PC-9 (cell line): ENCODE data around the gene NFE2L2. TPM values are rescaled to one million over a fixed set of nuclear protein-coding genes. Genes with fewer than 3 reads are reported as not detected.
"Not testable (repeated sequence)": the region's sequence is repeated elsewhere in the genome, so short reads cannot be mapped to it uniquely, and the experiment has no call there.

Experiments used
- BruUV-seq: library from RNA; stranded (reverse); fragments of 400-500 nt; replicated peaks from 2 replicates; lab custom pipeline; 2021; lab: Mats Ljungman, UMichigan
- CTCF ChIA-PET: fragments of 300-600 bp; sonication (Branson Sonifier 250); formaldehyde crosslinking; loops from one replicate; lab custom pipeline; 2022; ENCODE audit warnings: antibody characterized with exemption; lab: Charles Lee
- POLR2A ChIA-PET: fragments of 300-600 bp; sonication (Branson Sonifier 250); formaldehyde crosslinking; loops from one replicate; lab custom pipeline; 2022; ENCODE audit warnings: antibody characterized with exemption; ENCODE audit not compliant: unreplicated experiment; lab: Charles Lee
- DNase-seq, 2 experiments: peaks; one replicate each; pipeline versions ENCODE4 v3.0.0 to v3.0.0-alpha.2; 2015 to 2022; ENCODE audit warnings: mixed read lengths in 1 of 2
- H2AFZ ChIP-seq: fragments of 200-600 bp; sonication (generic); 2 replicates; pipeline ENCODE4 v1.8.1; 2017; ENCODE audit warnings: antibody characterized with exemption
- H3F3A ChIP-seq: fragments of 200-600 bp; sonication (generic); 2 replicates; pipeline ENCODE4 v1.8.1; 2017; ENCODE audit warnings: antibody characterized with exemption, mild to moderate bottlenecking, low read depth; ENCODE audit not compliant: insufficient read depth
- H3K27ac ChIP-seq: fragments of 200-600 bp; sonication (generic); 2 replicates; pipeline ENCODE4 v1.6.1; 2016; ENCODE audit warnings: mixed run types
- H3K27me3 ChIP-seq: fragments of 200-600 bp; sonication (generic); 2 replicates; pipeline ENCODE4 v1.6.1; 2016; ENCODE audit warnings: low read depth, mixed run types; ENCODE audit not compliant: insufficient read depth
- H3K36me3 ChIP-seq: fragments of 200-600 bp; sonication (generic); 2 replicates; pipeline ENCODE4 v1.6.1; 2016; ENCODE audit warnings: low read depth, mixed run types
- H3K4me1 ChIP-seq: fragments of 200-600 bp; sonication (generic); replicated peaks from 2 replicates; pipeline ENCODE4 v1.6.1; 2016; ENCODE audit warnings: mixed run types; ENCODE audit not compliant: insufficient read depth
- H3K4me2 ChIP-seq: fragments of 200-600 bp; sonication (generic); 2 replicates; pipeline ENCODE4 v1.6.1; 2017; ENCODE audit warnings: mixed run types
- H3K4me3 ChIP-seq: fragments of 200-600 bp; sonication (generic); 2 replicates; pipeline ENCODE4 v1.6.1; 2016; ENCODE audit warnings: mixed run types
- H3K79me2 ChIP-seq: fragments of 200-600 bp; sonication (generic); 2 replicates; pipeline ENCODE4 v1.6.1; 2017; ENCODE audit warnings: low read depth, mixed run types
- H3K9me2 ChIP-seq: fragments of 200-600 bp; sonication (generic); 2 replicates; pipeline ENCODE4 v1.8.1; 2017; ENCODE audit warnings: mild to moderate bottlenecking; ENCODE audit not compliant: insufficient read depth
- H3K9me3 ChIP-seq: fragments of 200-600 bp; sonication (generic); 2 replicates; pipeline ENCODE4 v1.8.1; 2016; ENCODE audit warnings: low read depth; ENCODE audit not compliant: insufficient read depth
- H4K20me1 ChIP-seq: fragments of 200-600 bp; sonication (generic); 2 replicates; pipeline ENCODE4 v1.8.1; 2017; ENCODE audit not compliant: insufficient read depth
- CTCF ChIP-seq: fragments of 200-600 bp; sonication (generic); conservative IDR thresholded peaks from 2 replicates; pipeline ENCODE4 v1.6.1; 2017; ENCODE audit warnings: mixed run types, antibody characterized with exemption, mild to moderate bottlenecking, moderate library complexity
- EZH2 ChIP-seq: fragments of 200-600 bp; sonication (generic); IDR thresholded peaks from 2 replicates; pipeline ENCODE4 v1.8.0; 2017; ENCODE audit warnings: antibody characterized with exemption, low read depth
- intact Hi-C: fragments of 100-400 bp; cut with micrococcal nuclease; formaldehyde crosslinking; loops from one replicate; pipeline ENCODE4 v1.10.0; 2022; ENCODE audit not compliant: unreplicated experiment
- total RNA-seq: library from RNA; stranded (reverse); gene quantifications from 2 replicates; pipeline ENCODE4 v1.2.3, GENCODE V29; 2021

NFE2L2 gene
- total RNA-seq, 1 experiment from 2014 or later, result 138 TPM

DNA sequence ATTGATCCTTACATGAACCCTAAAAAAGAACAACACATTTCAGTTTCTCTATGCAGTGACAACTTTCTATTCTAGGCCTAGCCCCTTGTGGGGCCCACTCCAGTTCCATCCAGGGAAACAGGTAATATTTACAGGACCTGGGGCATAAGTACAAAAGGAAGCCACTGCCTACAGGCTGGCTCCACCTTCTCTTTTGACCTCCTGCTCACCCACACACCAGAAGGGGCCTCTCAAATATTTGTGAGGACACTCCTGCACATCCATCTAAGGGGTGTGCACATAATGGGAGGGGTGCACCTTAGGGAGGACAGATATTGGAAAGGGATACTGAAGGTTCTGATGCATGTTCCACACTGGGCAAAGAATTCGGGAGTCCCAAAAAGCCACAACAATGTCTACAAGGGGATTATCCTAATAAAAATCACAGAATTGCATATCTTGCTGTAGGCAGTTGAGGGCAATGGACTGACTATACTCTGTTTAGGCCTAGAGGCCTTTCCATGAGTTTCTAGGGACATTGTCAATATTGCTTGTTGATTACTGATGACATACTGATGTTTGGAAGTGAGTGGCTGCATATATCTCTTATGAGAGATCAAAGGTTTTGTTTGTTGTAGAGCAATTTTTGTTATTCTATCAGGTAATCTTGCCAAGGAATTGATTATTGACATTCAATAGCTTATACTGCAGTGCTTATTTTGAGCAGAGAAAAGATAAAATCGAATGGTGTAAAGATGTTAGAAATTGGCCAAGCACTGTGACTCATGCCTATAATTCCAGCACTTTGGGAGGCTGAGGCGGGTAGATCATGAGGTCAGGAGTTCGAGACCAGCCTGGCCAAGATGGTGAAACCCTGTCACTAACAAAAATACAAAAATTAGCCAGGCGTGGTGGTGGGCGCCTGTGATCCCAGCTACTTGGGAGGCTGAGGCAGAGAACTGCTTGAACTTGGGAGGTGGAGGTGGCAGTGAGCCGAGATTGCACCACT, 75.8 kb downstream of the NFE2L2 start:
- H4K20me1 ChIP-seq, result no peaks in the 10 kb centered on the region
- H3K27me3 ChIP-seq, result no peaks in the 10 kb centered on the region
- no peak for TF ChIP-seq EZH2
- TF ChIP-seq CTCF, result no peak
- ChIA-PET POLR2A (interaction anchor here (0.7 kb wide), 1 partner anchor 77 kb away, joined by 4 read pairs; no protein-coding TSS in a partner anchor), CTCF (interaction anchor here (0.7 kb wide), 1 partner anchor 32 kb away, joined by 4 read pairs; no protein-coding TSS in a partner anchor)
- no peak for DNase-seq
- intact Hi-C loops, result no loop called here
- H3K36me3 ChIP-seq, result no peaks in the 10 kb centered on the region
- BruUV-seq, result no TSS peak
- peaks cover 18% of the 10 kb centered on the region; the same call in 1 of the 2 replicates for H3F3A ChIP-seq
- no peaks in the 10 kb centered on the region; the same call in 1 of the 2 replicates for H3K9me2 ChIP-seq
- no peaks in the 10 kb centered on the region for H3K9me3 ChIP-seq
- peak overlapping the region; percentile 82; the same call in 1 of the 2 replicates for H2AFZ ChIP-seq
- H3K4me2 ChIP-seq, result peak overlapping the region; percentile 68
- H3K27ac ChIP-seq, result peak overlapping the region; percentile 85
- H3K4me3 ChIP-seq, result no peak overlapping the region
- peaks cover 23% of the 10 kb centered on the region for H3K4me1 ChIP-seq
- H3K79me2 ChIP-seq, result no peaks in the 10 kb centered on the region

DNA sequence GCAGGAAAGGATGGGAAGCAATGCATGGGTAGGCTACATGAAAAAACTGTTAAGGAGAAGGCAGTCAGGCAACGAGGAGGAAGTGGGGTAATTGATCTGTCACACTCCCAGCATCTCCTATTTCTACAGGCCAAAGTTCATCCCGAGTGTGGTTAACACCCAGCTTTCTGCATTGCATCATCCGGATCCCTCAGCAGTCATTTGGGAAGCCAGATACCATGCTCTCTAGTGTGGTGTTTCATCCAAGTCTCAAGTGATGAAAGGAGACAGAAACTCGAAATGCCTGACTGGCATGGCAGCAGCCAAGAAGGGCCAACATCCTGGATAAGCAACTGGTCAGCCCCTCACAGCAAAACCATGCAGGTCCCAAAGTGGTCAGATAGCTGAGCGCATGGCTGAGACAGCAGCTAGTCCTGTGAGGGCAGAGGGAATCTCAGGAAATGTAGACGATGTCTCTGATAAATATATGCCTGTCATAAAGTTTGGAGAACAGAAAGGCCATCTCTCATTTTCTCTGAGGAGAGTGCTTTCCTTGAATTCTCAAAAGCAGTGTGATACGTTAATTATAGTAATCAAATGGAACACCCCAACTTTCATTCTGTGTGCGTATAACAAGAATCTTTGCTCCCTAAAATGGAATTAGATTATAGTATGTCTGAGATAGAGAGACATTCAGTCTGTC, 76.8 kb downstream of the NFE2L2 start:
- ChIA-PET POLR2A (interaction anchor here (0.7 kb wide), 1 partner anchor 78 kb away, joined by 4 read pairs; no protein-coding TSS in a partner anchor), CTCF (no interaction called here)
- Histone ChIP-seq H3F3A (peaks cover 18% of the 10 kb centered on the region; the same call in 1 of the 2 replicates), H3K9me3 (no peaks in the 10 kb centered on the region), H4K20me1 (no peaks in the 10 kb centered on the region), H3K4me2 (peak overlapping the region; percentile 68), H3K36me3 (no peaks in the 10 kb centered on the region), H2AFZ (peak overlapping the region; percentile 82), H3K27me3 (no peaks in the 10 kb centered on the region), H3K9me2 (no peaks in the 10 kb centered on the region; the same call in 1 of the 2 replicates), H3K79me2 (no peaks in the 10 kb centered on the region), H3K27ac (peak overlapping the region; percentile 85), H3K4me3 (no peak overlapping the region; the same call in 1 of the 2 replicates), H3K4me1 (peaks cover 23% of the 10 kb centered on the region)
- BruUV-seq, result no TSS peak
- no peak for TF ChIP-seq CTCF
- no peak for TF ChIP-seq EZH2
- peak; percentile 26 to 88 for DNase-seq
- intact Hi-C loops, result no loop called here

GRCh38 chr2:177186038-177186437, 78.5 kb downstream of the NFE2L2 start:
- POLR2A ChIA-PET, CTCF ChIA-PET, BruUV-seq, H4K20me1 ChIP-seq, H3K79me2 ChIP-seq, H3K9me3 ChIP-seq, H3K4me3 ChIP-seq, H2AFZ ChIP-seq, DNase-seq, H3K36me3 ChIP-seq, intact Hi-C loops, H3K27me3 ChIP-seq, H3K27ac ChIP-seq, H3K4me2 ChIP-seq, H3K9me2 ChIP-seq: not testable (repeated sequence)
- peaks cover 23% of the 10 kb centered on the region for H3K4me1 ChIP-seq
- H3F3A ChIP-seq, result peaks cover 18% of the 10 kb centered on the region; the same call in 1 of the 2 replicates
